Right lobe of liver (tissue), 4 donors: ENCODE measurements around the gene PTPRD.

Source experiments
- CTCF ChIP-seq, 4 donors: fragments of 200-600 bp in 3 of 4; fragments of 450-650 bp in 1 of 4; IDR thresholded peaks; one replicate each; pipeline versions ENCODE4 v1.5.1 to v1.8.0; 2016 to 2022; ENCODE audit warnings: antibody characterized with exemption in 4 of 4, mild to moderate bottlenecking in 2 of 4
- POLR2A ChIP-seq: fragments of 450-650 bp; IDR thresholded peaks from one replicate; pipeline ENCODE4 v1.6.1; 2017; ENCODE audit warnings: antibody characterized with exemption, mild to moderate bottlenecking
- donor health status: DM: no; HTN: no; CAD: no.
- donor health status: DM: no; HTN: no; CAD: no.
- donor health status: DM: no; HTN: yes; CAD: no.

- TF ChIP-seq CTCF (IDR thresholded peaks at IDR 0.05) (no peak), POLR2A (no peak)
These were observed 558.3 kb downstream of the PTPRD start for GRCh38 chr9:10054456-10054855.
